Endometrium (tissue), 2 donors: ENCODE data around the gene PLAC9.

Experiments
- FAIRE-seq: peaks from 2 replicates; lab custom pipeline; 2012; peaks lifted over from hg19 to GRCh38; lab: Jason Lieb, UNC
- donor health status: control.
- donor health status: control.

The PLAC9 gene

GRCh38 chr10:80184291-80184690 lies 51.8 kb downstream of the PLAC9 start:
- FAIRE-seq, result no peak

DNA sequence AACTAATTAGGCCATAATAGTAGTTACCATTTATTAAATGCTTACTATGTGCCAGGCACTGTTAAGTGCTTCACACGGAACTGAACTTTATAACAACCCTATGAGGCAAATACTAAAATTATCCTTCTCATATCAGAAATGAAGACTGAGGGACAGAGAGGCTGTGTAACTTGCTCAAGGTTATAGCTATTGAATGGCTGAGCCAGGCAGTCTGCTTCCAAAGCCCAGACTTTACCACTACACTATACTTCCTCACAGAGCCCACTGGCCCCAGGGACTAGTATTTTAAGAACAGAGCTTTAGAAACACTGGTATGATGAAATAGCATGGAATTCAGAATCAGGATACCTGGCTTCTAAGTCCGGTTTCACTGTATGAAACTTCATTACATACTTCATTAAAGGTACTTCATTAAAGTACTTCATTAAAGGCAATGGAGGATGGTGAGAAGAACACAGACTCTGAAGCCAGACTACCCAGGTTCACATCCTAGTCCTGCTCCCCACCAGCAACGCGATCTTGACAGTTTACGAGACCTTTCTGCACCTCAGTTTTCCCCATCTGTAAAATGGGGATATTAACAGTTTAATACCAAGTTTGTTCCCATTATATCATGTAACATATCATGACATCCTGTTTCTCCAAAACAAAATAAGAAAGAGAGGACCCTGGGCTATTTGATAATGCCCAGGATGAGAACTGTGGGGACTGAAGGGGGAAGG lies 53.2 kb downstream of the PLAC9 start:
- no peak for FAIRE-seq

DNA sequence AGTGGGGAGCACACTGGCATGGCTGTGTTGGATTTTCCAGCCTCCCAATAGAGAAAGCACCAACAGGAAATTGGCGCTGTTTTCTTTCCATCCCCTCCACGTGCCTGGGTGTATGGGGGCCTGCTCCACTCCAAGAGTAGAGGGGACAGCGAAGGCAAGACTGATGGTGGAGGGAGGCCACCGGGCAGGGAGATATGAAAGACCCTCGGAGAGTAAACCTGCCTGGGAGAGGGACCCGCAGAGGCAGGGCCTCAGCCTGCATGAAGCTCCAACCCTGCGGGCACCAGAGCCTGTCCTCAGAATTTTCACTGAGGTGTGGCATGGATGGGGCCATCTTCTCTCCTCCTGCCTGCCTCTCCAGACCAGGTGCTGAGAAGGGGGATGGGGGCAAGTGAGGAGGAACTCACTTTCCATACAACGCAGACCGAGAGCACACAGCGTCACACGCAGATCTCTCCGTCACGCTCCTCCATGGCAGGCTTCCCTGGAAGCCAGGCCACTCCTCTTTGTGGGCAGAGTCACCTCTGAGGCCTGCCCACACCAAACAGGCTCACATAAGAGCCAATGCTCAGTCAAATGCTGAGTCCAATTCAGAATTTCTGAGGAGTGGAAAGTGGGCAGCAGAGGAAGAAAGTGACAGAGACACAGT lies 54.0 kb downstream of the PLAC9 start:
- FAIRE-seq, result no peak

DNA sequence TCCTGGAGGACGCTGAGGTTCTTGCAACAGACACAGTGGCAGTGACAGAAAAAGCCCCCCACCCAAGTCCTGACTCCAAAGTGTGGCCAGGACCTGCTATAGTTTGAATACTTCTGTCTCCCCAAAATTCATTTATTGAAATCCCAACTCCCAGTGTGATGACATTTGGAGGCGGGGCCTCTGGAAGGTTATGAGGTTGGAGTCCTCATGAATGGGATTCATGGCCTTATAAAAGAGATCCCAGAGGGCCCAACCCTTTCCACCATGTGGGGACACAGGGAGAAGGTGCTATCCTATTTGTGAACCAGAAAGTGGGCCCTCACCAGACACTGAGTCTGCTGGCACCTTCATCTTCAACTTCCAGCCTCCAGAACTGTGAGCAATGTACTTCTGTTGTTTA lies 54.5 kb downstream of the PLAC9 start:
- FAIRE-seq, result no peak

DNA sequence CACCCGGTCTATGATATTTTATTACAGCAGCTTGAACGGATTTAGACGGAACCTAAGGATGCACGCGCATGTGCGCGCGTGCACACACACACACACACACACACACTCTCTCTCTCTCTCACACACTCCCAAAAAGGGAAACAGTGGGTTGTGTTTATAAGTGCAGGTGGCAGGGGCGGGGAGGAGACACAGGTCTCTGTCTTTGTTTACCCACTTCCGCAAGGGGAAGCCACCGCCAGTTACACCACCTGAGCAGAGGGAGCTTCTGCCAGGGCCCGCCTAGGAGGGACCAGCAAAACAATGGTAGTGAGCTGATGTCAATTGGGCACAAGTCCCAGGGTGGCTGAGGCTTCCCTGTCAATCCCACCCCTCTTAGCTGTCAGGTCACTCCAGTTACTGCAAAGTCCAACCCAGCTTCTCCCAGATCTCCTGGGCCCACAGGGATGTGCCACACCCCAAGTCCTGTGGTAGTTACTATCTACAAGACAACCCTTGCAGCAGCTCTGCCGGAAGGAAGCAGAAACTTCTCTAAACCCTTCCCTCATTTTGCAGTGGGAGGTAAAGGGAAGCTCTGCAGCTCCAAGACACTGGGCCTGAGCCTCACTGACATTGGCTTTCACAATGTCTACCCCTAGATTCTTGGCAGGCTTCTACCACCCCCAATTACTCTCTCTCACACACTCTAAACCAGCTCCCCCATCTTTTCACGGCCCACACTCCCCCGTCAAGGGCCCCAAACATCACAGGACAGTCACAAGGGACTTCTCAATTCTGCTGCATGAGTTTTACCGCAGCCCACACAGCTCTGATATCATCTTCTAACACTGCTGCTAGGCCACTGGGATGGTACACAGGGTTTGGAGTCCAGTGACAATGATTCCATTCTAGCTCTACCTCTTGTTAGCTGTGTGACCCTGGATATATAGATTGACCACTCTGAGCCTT lies 55.2 kb downstream of the PLAC9 start:
- no peak for FAIRE-seq

DNA sequence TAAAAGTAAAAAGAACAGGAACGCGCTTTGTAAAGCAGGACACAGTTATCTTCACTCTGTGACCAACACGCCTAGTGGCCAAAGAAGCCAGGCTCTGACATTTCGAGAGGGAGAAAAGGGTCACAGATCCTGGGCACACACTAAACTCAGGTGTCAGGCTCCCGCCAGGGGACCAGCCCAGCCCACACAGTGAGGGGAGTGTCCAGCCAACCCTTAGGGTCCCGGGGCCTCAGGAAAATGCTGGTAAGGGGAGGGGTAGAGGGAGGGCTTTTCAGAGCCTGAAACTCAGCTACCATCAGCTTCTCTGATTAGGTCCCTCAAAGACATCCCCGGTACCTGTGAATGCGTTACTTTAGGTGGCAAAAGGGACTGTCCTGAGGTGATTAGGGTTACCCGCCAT lies 56.2 kb downstream of the PLAC9 start:
- FAIRE-seq, result no peak

- no peak for FAIRE-seq
Measured at GRCh38 chr10:80191589-80192270, 59.2 kb downstream of the PLAC9 start.

DNA sequence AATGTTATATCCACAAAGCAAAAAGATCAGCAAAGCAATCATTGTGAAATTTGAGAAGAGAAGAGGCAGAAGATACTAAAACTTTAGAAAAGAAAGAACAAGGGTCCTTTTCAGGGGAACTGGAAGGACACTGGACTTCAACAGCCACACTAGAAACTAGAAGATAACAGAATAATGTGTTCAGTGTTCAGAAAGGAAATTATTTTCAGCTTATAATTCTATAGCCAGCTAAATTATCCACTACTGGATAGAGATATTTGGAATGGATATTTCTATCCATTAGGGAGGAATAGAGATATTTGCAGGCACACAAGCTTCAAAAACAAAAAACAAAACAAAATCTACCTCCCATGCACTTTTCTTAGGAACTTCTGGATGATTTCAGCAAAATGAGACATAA lies 60.0 kb downstream of the PLAC9 start:
- FAIRE-seq, result no peak

DNA sequence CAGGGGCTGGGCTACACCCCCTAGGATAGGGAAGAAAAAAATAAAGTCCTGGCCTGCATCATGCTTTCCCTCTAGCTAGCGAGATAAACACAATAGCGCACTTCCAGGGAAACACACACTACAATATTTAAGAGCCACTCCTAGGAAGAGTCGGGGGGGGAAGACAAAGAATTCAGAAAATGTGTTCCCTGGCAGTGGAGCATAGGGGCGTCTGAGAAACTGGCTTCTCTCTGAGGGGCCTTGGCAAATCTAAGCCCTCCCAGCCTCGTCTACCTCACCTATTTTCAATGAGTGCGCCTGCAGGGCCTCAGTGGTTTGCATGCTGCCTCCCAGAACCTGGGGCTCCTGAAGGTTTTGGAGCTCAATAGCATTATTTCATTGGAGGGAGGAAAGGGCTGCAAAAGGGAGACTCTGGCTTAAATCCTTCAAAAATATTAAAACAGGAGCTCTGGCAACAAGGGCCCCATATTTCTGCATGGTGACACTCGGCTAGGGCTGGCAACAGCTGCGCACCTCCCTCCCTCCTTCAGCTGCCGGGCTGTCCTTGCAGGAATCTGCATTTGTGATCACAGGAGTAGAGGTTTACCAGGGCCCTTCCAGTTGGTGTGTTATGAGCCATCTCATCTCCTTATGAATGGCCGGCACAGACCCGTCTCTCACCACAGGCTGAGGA lies 62.0 kb downstream of the PLAC9 start:
- no peak for FAIRE-seq
